Motor neuron (in vitro differentiated cells): ENCODE measurements around the gene MANSC1. TPM values are rescaled to one million over a fixed set of nuclear protein-coding genes. Genes with fewer than 3 reads are reported as not detected.
"Not testable (repeated sequence)": the region's sequence is repeated elsewhere in the genome, so short reads cannot be mapped to it uniquely, and the experiment has no call there.

Source experiments
- ATAC-seq, 8 experiments: fragments of 200-7000 bp; cut with Tn5 transposase; replicated peaks in 6 of 8; 2 replicates each; pipeline ENCODE4 v1.8.0; 2021; ENCODE audit warnings: mild to moderate bottlenecking in 8 of 8, moderate library complexity in 8 of 8
- H3K27ac ChIP-seq, 2 donors: fragments of 250-450 bp; sonication (Bioruptor Pico); 2 replicates each; pipeline ENCODE4 v1.9.0; 2021; ENCODE audit warnings: antibody characterized with exemption in 2 of 2, mild to moderate bottlenecking in 2 of 2, moderate library complexity in 1 of 2
- H3K4me1 ChIP-seq, 2 donors: fragments of 250-450 bp; sonication (Bioruptor Pico); replicated peaks in 1 of 2; 2 replicates each; pipeline ENCODE4 v1.6.1; 2021; ENCODE audit warnings: antibody characterized with exemption in 2 of 2, mild to moderate bottlenecking in 2 of 2, moderate library complexity in 1 of 2
- H3K4me3 ChIP-seq, 5 donors: fragments of 250-450 bp; sonication (Bioruptor Pico); 2 replicates each; pipeline ENCODE4 v1.9.0; 2021; ENCODE audit warnings: antibody characterized with exemption in 5 of 5, mild to moderate bottlenecking in 5 of 5, moderate library complexity in 4 of 5
- WGBS, 10 experiments: fragments of 450-650 bp; shearing (Covaris generic); methylation state at CpG; one replicate each; pipeline ENCODE4 v1.0.0; 2022; 5-methylcytosine and 5-hydroxymethylcytosine counted together
- in situ Hi-C, 9 experiments: fragments of 400-800 bp; cut with MboI; loops; one replicate each; pipeline ENCODE4 v1.15.0; 2021; ENCODE audit warnings: low sequenced_read_pairs in 9 of 9, low pct_unique_long_range_greater_than_20kb in 2 of 9; ENCODE audit not compliant: unreplicated experiment in 9 of 9
- total RNA-seq, 8 experiments: library from RNA; unstranded; fragments of 300-600 nt; gene quantifications; 2 replicates each; pipeline versions ENCODE4 v1.2.3 to v1.2.4, GENCODE V29; 2022

The MANSC1 gene
- total RNA-seq, 8 experiments from 2014 or later, result 3.1 to 24.0 (median 6.3) TPM

DNA sequence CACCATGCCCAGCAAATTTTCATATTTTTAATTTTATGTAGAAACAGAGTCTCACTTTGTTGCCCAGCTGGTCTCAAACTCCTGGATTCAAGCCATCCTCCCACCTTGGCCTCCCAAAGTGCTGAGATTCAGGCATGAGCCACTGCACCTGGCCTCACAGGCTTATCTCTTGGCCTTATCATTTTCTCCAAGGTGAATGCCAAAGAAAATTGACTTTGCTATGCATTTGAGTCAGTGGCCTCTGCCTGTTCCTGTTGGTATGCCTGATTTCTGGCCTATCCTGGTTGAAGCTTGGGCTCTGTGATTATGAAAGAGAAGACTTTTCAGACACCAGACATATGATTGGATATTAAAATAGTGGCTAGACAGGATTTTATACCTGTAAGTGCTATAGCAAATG lies 34.2 kb downstream of the MANSC1 start:
- no peak for ATAC-seq
- peaks cover 4 to 6% of the 10 kb centered on the region in 2 donors for H3K4me1 ChIP-seq
- in situ Hi-C loops, result loop anchor here in 1 of 9 experiments (25.0 kb wide), 1 partner anchor 229 kb away; no protein-coding TSS in a partner anchor
- H3K4me3 ChIP-seq, result no peak overlapping the region
- no peak overlapping the region for H3K27ac ChIP-seq

DNA sequence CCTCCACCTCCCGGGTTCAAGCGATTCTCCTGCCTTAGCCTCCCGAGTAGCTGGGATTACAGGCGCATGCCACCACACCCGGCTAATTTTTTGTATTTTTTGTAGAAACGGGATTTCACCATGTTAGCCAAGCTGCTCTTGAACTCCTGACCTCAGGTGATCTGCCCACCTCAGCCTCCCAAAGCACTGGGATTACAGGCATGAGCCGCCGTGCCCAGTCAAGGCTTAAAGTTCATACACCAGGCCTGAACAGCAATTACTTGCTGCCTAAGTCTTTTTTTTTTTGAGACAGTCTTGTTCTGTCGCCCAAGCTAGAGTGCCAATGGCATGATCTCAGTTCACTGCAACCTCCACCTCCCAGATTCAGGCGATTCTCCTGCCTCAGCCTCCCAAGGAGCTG lies 39.3 kb downstream of the MANSC1 start:
- H3K4me1 ChIP-seq, H3K27ac ChIP-seq, H3K4me3 ChIP-seq, ATAC-seq: not testable (repeated sequence)
- 20 to 100% (median 74%) methylated on average over 1 to 5 of the region's 10 CpGs; no CpG with 5 or more reads in 4 of the 10 experiments for WGBS, 10 experiments
- in situ Hi-C loops, result loop anchor here in 1 of 9 experiments (25.0 kb wide), 1 partner anchor 223 kb away; no protein-coding TSS in a partner anchor

DNA sequence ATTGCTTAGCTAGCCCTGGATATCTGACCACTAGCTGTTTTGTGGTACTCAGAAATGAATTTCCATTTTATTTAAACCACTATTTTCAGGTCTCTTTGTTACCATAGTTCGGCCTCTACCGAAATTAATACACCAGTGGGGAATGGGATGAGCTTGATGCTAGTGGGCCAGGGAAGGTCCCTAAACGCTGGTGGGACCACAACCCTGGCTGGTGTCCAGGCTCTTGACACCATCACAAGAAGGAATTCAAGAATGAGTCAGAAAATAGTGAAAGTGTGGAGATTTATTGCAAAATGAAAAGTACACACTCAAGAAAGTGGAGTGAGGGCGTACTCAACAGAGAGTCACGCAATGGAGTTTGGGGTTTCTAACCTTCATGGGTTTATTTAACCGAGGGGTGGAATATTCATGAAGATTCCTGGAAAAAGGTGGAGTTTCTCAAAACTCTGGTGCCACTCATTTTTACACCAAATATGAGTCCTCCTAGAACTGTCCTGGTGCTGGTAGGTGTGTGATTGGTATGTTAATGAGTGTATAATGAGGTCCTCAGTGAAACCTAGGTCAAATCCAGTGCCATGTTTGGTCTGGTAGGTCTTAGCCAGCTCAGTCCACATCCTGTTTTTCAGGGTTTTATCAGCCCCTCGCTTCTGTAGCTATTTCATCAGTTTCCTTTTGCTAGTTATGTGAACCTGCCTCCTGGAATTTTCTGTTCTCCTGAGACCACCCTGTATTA lies 44.3 kb downstream of the MANSC1 start:
- in situ Hi-C loops, result loop anchor here in 1 of 9 experiments (25.0 kb wide), 1 partner anchor 218 kb away; no protein-coding TSS in a partner anchor
- no peak overlapping the region for H3K27ac ChIP-seq
- 60 to 100% (median 80%) methylated on average over 1 to 6 of the region's 7 CpGs; no CpG with 5 or more reads in 2 of the 10 experiments for WGBS, 10 experiments
- no peaks in the 10 kb centered on the region for H3K4me1 ChIP-seq
- ATAC-seq, result no peak
- no peak overlapping the region for H3K4me3 ChIP-seq

DNA sequence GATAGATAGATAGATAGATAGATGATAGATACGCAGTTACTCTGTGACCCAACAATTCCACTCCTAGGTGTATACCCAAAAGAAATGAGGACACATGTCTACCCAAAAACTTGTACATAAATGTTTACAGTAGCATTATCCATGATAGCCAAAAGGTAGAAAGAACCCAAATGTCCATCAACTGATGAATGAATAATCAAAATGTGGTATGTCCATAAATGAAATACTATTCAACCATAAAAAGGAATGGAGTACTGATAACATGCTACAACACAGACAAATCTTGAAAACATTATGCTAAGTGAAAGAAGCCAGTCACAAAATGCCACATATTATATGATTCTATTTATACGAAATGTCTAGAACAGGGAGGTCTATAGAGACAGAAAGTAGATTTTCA lies 47.1 kb downstream of the MANSC1 start:
- WGBS, 10 experiments, result 30 to 100% (median 90%) methylated on average over 1 to 2 of the region's 2 CpGs; no CpG with 5 or more reads in 2 of the 10 experiments
- in situ Hi-C loops, result loop anchor here in 1 of 9 experiments (25.0 kb wide), 1 partner anchor 216 kb away; no protein-coding TSS in a partner anchor
- Histone ChIP-seq H3K4me1 (no peaks in the 10 kb centered on the region), H3K4me3 (no peak overlapping the region), H3K27ac (no peak overlapping the region)
- no peak for ATAC-seq

DNA sequence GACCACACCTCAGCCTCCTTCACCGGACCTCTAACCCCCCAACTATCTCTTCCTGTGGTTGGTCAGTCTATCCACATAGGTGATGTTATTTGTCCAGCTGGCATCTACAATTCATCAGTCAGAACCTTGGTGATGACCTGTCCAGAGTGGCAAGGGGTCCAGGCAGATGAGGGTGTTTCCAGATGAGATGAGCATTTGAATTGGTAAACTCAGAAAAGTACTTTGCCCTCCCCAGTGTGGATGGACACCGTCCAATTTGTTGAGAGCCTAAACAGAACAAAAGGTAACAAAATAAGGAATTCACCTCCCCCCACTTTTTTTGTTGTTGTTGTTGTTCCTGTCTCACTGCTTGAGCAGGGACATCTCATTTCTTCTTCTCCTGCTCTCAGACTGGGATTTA lies 48.9 kb downstream of the MANSC1 start:
- Histone ChIP-seq H3K4me1 (no peaks in the 10 kb centered on the region), H3K4me3 (no peak overlapping the region), H3K27ac (no peak overlapping the region)
- ATAC-seq, result no peak
- WGBS, 10 experiments, result 43 to 100% (median 86%) methylated on average over 1 to 2 of the region's 2 CpGs; no CpG with 5 or more reads in 2 of the 10 experiments
- in situ Hi-C loops, result loop anchor here in 1 of 9 experiments (25.0 kb wide), 1 partner anchor 214 kb away; no protein-coding TSS in a partner anchor

DNA sequence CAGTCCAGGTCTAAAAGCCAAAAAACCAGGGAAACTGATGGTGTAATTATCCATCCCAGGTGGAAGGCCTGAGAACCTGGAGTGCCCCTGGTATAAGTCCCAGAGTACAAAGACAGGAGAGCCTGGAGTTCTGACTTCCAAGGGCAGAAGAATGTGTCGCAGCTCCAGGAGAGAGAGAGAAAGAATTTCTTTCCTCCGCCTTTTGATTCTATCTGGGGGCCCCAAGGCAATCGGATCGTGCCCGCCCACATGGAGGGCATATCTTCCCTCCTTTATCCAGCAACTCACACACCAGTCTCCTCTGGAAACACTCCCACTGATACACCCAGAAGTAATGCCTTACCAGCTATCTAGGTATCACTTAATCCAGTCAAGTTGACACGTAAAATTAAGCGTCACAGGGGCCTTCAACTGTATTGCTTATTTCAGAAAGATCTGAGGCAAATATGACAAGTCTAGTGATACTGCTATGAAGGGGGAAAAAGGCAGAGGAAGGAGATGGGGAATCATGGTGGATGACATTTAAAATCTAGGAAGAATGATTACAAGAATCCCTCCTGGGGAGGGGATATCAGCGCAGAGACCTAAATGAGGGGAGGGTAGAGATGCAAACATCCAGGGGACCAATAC lies 52.7 kb downstream of the MANSC1 start:
- WGBS, 10 experiments, result 70 to 100% (median 87%) methylated on average over 2 to 7 of the region's 8 CpGs; no CpG with 5 or more reads in 5 of the 10 experiments
- Histone ChIP-seq H3K4me1 (peaks cover 0 to 6% of the 10 kb centered on the region in 2 donors), H3K4me3 (no peak overlapping the region), H3K27ac (no peak overlapping the region)
- no peak for ATAC-seq
- in situ Hi-C loops, result no loop called here

DNA sequence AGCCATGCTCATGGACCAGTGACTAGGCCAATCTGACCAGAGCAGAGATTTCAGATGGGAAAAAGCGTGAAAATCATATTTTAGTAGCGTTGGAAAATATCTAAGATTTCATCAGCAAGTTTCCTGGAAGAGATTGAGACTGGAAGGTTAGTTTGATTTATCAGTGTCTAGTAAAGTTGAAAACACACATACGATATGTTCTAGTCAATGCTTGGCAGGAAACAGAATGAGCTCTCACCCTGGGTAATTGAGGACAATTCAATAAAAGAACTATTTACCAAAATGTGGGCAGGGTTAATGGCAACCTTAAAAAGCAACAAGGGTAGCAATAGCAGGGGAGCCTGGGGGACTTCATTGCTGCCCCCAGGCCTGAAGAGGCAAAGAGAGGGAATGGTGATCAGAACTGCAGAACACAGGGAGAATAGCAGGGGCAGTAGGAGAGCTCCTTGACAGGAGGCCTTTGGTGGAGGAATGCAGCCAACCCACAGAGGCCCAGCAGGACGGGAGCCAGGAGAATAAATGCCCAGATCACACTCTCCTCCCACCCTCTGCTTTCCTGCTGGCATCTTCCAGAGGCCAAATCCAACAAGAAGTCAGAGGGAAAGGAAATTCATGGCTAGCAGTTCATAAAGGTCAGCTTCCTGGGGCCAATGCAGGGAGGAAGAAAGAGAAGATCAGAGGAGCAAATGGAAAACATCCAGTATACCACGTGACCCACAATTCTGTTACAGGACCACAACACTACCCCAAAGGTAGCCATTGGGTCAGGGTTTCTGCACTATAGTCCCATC lies 55.6 kb downstream of the MANSC1 start:
- WGBS, 10 experiments, result 41 to 100% (median 81%) methylated on average over 1 to 4 of the region's 5 CpGs
- no peak overlapping the region for H3K4me3 ChIP-seq
- in situ Hi-C loops, result no loop called here
- peaks cover 0 to 6% of the 10 kb centered on the region in 2 donors for H3K4me1 ChIP-seq
- no peak overlapping the region for H3K27ac ChIP-seq
- peak in 2 of 8 experiments; percentile 31 to 91 for ATAC-seq

DNA sequence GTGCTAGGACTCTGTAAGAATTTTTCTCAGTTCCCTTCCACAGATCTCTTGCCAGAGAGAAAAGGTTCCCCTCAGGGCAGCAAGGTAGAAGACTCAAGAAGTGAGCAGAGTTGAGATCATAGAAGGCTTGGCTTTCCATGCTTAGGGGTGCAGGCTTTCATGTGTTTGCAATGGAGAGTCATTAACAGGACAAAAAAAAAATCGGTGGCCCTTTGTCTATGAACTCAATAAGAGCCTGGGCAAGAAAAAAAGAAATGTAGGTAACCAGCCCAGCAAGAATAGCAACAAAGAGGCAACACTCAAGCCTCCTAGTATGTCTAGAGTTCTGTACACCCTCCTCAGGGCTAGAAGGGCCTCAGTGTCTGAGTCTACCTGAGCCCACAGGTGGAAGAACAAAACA lies 59.8 kb downstream of the MANSC1 start:
- ATAC-seq, result no peak
- H3K27ac ChIP-seq, result no peak overlapping the region
- WGBS, 10 experiments, result 10 to 100% (median 27%) methylated on average over 1 of the region's 1 CpG; no CpG with 5 or more reads in 5 of the 10 experiments
- H3K4me3 ChIP-seq, result no peak overlapping the region
- H3K4me1 ChIP-seq, result peaks cover 0 to 6% of the 10 kb centered on the region in 2 donors
- in situ Hi-C loops, result no loop called here

DNA sequence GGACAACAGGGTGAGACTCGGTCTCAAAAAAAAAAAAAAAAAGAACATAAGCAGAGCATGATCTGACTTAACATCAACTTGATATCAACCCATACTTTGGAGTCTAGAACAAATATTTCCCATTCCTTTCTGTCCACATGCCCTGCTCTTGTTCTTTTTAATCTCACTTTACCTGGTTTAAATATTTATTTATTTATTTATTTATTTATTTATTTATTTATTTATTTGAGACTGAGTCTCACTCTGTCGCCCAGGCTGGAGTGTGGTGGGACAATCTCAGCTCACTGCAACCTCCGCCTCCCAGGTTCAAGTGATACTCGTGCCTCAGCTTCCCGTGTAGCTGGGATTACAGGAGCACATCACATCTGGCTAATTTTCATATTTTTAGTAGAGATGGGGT lies 63.6 kb downstream of the MANSC1 start:
- 66 to 100% (median 82%) methylated on average over 1 to 5 of the region's 5 CpGs; no CpG with 5 or more reads in 2 of the 10 experiments for WGBS, 10 experiments
- Histone ChIP-seq H3K4me1 (peaks cover 13 to 16% of the 10 kb centered on the region in 2 donors), H3K4me3 (no peak overlapping the region), H3K27ac (no peak overlapping the region)
- no peak for ATAC-seq
- in situ Hi-C loops, result no loop called here

DNA sequence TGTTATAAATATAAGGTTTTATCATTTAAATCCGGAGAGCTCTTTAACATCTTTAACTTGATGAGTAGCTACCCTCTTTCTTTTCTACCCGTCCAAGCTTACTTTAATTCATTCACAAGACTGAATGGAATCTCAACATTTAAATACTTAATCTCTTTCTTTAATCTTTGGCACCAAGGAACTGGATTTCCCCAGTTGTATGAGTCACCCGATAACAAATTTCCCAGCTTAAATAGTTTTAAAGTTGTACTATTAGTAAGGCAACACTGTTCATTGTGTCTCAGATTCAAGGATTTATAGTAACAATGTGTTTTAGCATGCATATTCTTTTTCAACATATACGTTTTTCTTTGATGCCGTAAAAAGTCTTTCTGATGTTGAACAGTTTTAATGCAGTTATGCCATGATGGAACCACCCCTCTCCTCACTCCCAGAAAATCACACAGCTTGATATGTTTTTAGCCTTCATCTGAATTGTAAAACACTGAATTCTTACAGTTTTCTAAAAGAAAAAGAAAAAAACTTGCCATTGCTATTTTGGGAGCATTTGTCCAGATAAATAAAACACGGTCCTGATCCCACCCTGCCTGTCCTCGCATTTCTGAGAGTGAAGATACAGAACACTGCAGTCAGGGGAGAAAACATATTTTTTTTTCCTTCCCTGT lies 67.1 kb downstream of the MANSC1 start:
- peak; percentile 15 to 80 (median 61) for ATAC-seq
- Histone ChIP-seq H3K4me3 (no peak overlapping the region), H3K4me1 (peaks cover 13 to 16% of the 10 kb centered on the region in 2 donors), H3K27ac (no peak overlapping the region)
- 0 to 68% (median 36%) methylated on average over 2 to 7 of the region's 7 CpGs for WGBS, 10 experiments
- in situ Hi-C loops, result no loop called here

DNA sequence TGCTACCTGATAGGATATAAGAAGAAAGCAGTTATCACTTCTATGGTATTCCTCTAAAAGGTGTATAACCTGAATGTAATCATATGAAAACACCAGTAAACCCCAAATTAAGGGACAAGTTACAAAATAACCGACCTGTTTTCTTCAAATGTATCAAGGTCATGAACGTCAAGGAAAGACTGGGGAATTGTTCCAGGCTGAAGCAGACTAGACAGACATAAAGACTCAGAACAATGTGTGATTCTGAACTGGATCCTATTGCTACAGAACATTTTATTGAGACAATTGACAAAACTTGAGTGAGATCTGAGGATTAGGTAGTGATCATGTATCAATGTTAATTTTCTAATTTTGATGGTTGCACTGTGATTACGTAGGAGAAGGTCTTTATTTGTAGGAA lies 67.8 kb downstream of the MANSC1 start:
- in situ Hi-C loops, result no loop called here
- H3K4me1 ChIP-seq, result peaks cover 13 to 16% of the 10 kb centered on the region in 2 donors
- H3K27ac ChIP-seq, result no peak overlapping the region
- 54 to 96% (median 84%) methylated on average over 1 to 3 of the region's 3 CpGs; no CpG with 5 or more reads in 2 of the 10 experiments for WGBS, 10 experiments
- no peak overlapping the region for H3K4me3 ChIP-seq
- no peak for ATAC-seq

DNA sequence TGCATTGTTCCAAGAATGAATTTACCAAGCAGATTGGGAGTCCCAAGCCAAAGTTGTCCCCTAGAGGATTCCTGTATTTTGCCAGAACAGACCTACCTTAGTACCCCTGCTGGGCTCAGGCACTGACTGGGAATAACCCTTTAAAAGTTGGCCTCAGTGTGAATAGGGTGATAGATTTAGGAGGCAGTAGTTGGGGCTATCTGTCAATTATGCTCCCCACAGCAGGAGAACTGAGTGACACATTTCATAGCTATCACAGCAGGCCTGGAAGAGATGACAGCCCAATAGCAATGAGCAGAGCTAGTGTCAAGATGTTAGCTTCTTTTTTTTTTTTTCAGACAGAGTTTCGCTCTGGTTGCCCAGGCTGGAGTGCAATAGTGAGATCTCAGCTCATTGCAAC lies 68.9 kb downstream of the MANSC1 start:
- Histone ChIP-seq H3K27ac (no peak overlapping the region), H3K4me3 (no peak overlapping the region), H3K4me1 (peaks cover 13 to 16% of the 10 kb centered on the region in 2 donors)
- ATAC-seq, result no peak
- 100% methylated on average over 1 of the region's 1 CpG; no CpG with 5 or more reads in 9 of the 10 experiments for WGBS, 10 experiments
- in situ Hi-C loops, result no loop called here
